8988T (cell line): Measurements from ENCODE around the gene NLGN4X.

Experiments used
- DNase-seq: peaks from one replicate; pipeline ENCODE4 v3.0.0; 2011

NLGN4X gene

DNA sequence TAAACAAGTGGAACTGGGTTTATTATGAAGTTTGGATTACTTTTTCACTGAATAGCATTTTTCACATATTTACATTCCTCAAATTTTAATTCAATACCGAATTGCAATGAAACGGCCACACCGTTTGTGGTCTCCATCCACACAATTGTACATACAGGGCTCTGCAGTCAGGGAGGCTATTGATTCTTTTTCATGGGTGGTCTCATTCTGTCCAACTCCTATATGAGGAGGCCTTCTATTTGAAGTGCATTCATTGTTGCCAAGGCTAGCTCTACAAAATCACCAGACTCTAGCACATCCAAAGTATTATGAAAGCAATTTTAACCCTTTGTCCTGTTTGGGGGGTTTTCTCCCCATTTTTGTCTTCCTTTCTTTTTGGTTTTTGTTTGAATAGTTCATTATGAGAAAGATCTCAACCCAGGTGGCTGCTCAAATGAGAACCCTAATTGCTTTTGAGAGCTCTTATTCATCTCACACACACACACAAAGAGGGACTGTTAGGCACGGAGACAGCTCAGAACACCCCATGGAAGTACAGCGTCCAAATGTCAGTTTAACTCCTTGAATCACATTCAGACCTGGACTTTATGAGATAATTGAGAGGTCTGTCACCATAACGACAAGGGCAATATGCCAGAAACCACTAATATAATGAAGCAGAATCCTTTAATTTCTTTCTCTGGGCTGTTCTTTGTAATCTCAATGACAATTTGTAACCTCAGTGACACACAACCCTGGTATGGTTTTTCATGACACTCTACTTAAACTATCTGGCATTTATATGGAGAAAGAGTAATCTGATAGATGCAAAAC lies 79.4 kb downstream of the NLGN4X start:
- DNase-seq, result no peak

DNA sequence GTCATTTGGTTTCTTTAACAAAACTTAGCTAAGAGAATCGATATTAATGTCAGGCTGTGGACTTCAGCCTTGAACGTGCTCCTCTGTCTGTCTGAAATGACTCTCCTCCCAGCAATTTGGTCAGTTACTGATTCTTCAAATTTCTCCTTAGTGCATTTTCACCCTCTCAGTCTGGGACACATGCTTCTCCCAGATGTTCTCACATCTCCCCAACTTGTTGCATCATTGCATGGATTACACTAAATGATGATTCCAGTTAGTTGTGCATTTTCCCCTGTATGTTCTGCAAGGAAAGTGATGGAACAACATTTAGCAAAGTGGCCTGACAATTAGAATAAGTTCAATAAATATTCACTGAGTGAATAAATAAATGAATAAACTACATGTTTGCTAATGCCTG lies 94.4 kb downstream of the NLGN4X start:
- no peak for DNase-seq

DNA sequence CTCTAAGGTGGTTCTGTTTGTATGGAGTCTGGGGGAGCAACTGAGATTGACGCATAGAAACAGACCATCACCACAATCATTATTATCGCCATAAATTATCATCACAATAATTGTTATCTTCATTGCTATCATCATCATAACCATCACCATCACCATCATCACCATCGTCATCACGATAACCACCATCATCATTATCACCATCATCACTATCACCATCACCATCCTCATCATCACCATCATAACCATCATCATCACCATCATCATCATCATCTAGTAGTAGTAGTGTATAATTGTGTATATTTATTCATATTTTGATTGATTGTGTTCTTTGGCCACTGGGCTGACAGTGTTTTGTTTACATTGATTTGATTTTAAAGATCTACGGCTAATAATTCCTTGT lies 95.7 kb downstream of the NLGN4X start:
- no peak for DNase-seq

DNA sequence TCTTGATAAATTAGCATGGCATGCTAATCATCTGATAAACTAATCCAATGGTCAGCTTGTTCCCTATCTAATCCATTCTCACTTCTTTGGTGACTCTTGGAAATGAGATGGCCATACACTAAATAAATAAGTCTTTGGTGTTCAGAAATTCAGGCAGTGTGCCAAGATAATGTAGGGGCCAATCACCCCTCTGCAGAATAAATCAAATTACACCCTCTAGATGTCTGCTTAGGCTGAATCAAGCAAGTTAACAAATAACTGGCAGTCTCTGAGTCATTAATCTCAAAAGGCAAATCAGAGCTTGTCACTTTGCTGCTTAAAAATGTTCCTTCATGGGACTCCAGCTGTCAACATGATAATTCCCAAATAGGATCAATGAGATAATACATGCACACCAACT lies 97.4 kb downstream of the NLGN4X start:
- DNase-seq, result no peak

DNA sequence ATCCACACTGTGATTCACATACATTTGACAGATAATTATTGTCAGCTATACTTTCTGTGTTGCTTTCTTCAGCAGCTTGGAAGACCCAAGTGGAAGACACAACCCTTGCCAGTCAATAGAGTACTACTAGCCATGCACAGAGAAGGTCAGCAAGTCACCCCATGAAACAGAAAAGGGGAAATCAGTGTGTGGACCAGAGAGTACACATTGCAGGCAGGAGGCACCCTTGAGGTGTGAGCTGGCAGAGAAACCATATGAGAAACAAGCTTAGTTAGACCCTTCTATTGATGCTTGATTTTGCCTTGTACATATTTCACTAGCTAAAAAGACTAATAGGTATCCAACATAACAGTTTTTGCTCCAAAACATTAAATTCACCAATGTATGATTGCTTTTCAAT lies 99.5 kb downstream of the NLGN4X start:
- DNase-seq, result no peak

DNA sequence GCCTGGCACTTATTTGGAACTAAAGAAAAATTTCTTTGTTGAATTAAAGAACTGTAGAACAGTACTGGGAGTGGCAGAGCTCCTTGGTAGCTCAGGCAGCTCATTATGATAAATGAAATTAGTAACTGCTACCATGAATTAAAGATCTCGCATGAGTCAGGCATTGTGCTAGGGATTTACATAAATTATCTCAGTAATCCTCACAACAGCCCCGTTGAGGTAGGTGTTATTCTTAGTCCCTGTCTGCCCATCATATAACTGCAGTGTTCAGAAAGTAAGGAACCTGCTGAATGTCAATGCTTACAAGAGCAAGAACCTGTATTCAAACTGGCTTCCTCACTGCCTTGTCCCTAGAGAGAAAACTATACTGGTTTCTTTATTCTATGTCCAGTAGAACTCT lies 108.3 kb downstream of the NLGN4X start:
- no peak for DNase-seq

DNA sequence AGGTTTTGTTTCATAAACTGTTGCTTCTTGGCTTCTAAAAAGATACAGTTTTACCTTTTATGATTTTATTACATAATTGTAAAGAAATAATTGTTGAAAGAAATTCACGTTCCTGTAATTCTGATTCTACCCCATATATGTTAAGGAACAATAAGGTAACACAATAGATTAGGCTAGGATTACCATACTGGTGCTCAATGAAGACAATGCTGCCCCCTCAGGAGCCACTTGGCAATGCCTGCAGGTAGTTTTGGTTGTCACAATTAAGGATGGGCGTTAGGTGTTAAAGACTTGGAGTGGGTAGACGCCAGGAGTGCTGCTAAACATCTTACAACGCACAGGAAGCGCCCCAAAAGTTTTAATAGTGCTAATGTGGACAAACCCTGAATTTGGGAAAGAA lies 133.2 kb downstream of the NLGN4X start:
- DNase-seq, result no peak

DNA sequence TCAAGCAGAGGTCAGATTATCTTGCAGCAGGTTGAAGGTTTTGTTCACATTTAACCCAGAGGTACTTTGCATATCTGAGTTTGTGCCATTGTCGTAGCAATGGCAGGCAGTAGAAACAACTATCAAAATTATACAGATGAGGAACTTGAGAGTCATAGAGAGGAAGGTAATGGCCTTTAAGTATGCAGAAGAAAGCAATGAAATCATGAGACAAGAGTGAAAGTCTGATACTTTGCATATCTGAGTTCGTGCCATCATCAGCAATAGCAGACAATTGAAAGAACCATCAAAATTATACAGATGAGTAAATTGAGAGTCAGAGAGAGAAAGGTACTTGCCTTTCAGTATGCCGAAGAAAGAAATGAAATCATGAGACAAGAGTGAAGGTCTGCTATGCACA lies 154.1 kb downstream of the NLGN4X start:
- no peak for DNase-seq

DNA sequence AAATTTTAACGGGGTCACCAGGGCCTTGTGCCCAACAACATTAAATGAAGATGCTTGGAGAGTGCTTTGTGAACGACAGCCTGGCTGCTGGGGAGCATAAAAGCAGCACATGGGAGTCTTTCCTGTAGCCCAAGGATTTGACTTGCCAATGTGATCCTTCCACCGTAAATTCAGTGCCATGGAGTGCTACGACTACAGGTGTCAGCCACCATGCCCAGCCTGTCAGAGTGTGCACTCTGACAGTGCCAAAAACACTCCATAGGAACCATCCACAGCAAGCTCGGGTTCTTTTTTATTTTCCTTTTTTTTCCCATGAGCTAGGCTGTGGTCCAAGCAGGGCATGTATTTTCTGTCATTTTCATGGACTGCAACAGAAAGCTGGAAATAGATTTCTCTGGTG lies 156.9 kb downstream of the NLGN4X start:
- no peak for DNase-seq

DNA sequence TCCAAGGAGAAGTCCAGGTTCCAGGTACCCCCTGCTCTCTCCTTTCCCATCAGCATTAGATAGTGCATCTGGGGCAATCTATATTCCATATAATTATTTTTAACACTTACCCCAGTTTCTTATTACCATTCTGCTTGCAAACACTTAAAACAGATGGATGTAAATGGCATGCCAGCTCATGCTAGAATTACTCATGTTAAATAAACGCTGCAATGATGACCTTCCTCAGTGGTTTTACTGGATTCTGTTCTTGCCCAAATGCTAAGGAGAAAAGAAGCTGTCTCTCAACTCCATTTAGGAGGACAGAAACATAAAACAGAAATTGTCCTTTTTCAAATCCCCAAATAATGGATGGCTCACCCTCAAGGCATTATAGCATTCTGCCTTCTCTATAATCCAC lies 161.1 kb downstream of the NLGN4X start:
- no peak for DNase-seq

DNA sequence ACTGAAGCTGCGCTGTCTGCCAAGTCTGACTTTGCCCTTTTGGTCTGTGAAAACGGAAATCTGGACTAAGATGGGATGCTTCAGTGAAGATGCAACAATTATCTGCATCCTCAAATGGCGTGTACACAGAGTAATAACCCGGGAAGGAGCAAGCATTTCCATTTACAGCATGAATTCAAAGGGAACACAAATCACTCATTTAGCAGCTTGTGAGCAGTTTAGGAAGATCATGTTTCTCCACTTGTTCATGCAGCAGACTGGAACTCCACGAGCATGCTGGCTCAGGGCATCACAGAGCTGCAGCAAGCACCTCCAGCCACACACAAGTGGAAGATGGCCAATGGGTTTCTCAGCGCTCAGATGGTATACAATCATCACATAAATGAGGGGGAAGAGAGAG lies 175.5 kb downstream of the NLGN4X start:
- no peak for DNase-seq

DNA sequence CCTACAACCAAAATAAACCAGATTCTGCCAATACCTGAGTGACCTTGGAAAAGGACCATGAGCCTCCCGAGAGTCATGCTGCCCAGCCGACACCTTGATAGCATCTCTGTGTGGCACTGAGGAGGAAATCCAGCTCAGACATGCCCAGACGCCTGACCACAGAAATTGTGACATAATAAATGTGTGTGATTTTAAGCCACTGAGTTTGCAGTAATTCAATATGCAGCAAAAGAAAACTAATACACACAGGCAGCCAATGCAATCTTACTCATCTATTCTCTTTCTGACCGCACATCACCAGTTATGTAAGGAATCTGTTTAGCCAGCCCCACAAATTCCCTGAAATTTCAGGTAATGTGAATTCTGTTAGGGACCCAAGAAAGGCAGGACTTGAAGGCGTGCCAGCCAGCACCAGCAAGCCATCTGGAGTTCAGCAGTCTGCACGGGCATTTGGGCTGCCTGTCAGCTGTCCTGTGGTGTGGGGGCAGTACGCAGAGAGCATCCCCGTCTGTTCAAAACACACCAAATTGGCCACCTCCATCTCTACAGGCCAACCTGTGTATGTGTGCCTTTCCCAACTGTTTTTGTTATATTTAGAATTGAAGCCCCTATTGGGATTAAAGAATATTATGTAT lies 176.4 kb downstream of the NLGN4X start:
- no peak for DNase-seq

DNA sequence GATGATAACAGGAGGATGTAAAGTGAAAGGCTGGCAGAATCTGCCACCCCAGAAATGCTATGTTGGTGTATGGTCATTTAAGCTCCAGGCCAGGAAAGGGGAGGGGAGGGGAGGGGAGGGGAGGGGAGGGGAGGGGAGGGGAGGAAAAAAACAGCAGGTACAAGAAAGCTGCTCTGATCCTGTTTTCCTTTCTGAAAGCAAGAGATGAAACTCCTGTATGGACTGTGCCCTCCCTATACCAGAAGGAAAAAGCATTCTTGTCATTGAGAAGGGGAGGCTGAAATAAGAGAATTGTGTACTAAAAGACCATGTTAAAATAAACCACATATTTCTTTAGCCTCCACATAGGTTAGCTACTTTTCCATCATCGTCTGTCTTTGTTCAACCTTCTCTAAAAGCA lies 179.5 kb downstream of the NLGN4X start:
- no peak for DNase-seq

DNA sequence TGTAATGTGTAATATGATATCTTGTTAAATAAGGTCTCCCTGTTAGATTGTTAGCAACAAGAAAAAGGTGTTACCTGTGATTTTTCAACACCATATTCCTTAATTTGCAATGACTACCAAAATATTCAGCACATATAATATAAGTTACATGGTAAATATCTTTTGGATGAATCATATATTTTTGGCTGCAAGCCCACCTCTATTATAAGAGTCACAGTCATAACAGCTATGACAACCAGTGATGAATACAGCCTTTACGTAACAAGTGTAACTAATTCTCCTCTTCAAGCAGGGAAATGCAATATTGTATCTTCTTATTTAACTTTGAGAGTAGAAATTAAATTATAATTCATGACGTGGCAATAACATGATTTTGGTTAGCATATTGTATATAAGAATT lies 187.0 kb downstream of the NLGN4X start:
- no peak for DNase-seq

DNA sequence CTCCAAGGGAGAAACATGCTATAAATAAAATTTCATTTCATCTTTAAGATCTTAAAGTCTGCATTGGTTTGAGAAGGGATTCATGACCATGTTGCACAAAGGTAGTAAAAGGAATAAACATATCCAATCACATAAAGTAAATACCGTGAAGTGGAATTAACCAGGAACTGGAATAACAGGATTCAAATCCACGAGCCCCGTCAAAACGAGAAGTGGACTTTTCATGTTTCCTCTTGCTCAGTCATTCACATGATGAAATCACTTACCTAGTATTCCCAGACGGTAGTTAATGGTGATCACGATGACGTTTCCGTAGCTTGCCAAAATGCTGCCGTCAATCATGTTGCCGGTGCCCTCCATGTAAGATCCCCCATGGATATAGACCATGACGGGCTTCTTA lies 199.7 kb downstream of the NLGN4X start:
- DNase-seq, result no peak

DNA sequence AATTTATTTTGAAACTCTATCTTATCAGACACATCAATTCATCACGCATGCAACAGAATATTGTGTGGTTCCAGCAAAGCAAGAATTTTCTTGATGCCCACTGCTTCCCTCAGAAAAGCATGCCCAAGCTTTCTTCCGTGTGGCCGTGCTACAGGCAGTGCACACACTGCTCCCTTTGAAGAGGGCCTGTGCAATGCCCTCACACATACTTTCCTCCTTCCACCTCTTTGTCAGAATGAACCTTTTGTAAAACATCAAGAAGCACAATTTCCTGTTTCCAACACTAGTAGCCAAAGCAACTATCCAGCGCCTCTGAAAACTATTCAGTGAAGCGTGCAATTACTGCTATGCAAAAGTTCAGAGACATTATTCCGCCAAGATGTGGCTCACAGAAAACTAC lies 201.7 kb downstream of the NLGN4X start:
- no peak for DNase-seq

DNA sequence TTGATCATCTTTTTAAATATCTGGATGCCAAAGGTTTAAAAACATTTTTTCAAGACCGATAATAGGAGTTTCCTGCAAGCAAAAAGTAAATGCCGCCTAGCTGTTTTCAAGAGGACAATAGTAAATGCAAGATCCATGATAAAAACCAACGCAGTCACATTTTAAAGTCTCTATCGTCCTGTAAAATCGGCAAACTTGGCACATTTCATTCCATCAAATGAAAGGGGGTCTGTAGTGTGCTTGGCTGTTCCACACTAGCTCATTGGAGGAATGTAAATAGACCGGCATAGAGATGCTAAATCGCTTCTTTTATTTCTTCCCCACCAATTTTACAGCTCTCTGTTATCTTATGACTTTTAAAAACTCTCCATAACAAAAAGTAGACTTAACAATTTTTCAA lies 202.2 kb downstream of the NLGN4X start:
- no peak for DNase-seq

DNA sequence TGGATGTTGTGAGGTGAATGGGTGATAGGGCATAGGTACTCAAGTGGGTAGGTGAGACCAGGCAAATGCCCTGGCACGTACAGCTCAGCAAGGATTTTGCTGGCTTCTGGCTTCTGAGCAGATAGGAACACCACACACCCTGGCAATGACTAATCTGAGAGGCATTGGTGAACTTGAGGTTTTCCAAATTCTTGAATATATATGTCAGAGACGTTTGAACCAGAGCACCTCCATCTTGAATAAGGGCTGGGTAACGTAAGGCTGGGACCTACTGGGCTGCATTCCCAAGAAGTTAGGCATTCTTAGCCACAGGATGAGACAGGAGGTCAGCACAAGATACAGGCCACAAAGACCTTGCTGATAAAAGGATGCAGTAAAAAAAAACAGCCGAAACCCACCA lies 204.5 kb downstream of the NLGN4X start:
- no peak for DNase-seq

DNA sequence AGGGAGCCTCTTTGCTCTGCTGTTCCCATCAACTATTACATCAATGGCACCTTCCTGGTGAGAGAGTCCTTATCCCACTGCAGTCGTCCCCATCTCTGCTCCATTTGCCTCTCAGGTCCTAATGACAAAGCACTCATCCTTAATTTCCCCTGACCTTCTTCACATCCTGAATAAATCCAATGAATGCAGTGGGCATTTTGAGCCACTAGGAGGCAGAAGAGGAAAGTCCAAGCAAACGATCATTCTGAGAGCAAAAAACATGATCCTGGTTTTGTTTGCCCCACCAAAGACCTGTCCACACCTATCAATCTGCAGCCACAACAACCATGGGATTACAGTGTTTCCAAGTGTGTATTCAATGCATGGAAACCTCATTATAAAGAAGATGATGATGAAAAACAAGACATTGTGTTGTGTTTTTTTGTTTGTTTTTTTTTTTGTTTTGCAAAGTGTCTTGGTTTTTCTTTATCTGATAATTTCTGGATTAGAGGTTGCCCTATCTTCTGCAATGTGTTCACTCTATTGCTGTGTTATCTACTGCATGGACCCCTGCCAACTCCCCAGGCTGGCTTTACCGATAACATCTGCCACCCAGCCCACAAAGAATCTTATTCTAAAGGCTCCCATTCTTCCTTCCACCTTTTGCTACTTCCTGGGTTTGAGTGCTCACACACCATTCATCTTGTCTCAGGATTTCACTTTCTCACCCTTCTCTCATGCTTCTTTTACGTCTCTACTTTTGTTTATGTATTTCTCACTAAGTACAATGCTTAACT lies 207.2 kb downstream of the NLGN4X start:
- DNase-seq, result no peak

DNA sequence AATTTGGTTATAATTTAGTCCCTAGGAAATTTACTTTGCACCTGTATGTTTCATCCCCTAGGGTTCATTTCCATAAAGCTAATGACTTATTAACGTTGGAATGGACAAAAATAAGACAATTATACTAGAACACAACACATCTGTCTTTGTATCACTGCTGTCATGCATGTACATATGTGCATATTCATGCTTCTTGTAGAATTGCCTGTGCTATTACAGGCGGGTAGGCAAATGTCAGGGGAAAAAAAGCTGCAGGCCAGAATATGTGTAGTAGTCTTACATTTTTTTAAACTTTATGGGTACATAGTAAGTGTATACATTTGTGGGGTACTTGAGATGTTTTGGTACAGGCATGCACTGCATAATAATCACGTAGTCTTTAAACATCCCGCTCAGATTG lies 209.6 kb downstream of the NLGN4X start:
- no peak for DNase-seq

DNA sequence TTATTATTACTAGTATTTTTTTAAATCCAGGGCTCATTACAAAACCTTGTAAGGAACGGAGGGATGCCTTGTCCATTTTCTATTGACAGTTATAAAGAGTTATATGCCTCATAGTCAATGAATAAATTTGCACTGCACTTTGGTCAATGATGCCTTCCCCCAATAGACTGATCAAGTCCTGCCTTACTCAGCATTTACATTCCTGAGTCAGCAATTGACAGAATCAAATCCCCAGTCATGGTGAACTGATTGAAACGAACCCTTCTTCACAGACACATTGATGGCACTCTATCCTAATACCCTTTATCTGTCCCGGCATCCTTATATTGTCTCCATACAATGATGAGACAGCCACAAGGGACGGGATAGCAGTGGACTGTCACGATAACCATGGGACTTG lies 213.2 kb downstream of the NLGN4X start:
- DNase-seq, result no peak

DNA sequence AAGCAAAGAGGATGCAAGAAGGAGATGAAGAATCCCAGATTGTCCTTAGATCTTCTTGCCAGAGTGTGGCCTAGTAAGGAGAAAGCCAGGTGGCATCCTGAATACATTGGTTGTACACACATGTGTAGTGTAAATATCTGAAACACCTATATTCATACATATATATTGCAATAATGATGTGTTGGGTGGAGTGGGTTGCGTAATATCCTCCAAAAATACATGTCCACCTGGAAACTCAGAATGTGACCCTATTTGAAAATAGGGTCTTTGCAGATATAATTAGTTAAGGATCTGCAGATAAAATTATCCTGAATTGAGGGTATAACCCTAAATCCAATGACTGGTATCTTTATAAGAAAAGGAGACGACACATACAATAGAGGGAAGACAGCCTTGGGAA lies 216.3 kb downstream of the NLGN4X start:
- DNase-seq, result no peak

DNA sequence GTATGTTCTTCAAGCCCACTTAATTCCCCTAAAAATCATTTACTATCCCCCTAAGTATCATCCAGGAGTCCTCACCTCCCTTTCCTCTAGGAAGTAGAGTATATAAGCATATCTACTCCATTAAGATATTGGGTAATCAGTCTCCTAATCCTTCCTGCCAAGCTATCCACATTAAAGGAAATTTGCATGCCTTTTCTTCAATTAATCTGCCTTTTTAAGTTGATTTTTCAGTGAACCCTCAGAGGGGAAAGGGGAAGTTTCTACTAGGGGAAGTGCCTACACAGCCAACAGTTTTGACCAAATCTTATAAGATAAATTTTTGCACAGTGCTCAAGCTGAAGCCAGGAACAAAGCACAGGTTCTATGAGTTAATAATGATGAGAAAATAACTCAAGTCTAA lies 222.8 kb downstream of the NLGN4X start:
- DNase-seq, result no peak

DNA sequence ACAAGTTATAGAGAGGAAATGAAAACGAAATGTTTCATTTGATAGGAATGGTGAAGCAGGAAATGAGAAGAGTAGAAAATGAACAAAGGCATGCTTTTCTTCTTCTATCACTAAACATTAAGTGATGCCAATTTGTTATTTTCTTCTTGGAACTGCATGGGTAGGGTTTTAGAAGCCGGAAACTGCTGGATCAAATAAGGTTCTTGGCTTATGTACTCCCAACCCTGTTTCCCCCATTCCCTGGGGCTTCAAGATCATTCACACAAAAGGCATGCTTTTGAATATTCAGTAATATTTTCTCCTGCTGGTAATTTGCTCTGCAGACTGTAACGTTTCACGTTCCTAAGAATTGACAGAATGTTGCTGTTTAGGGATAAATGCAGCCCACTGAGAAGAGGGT lies 224.1 kb downstream of the NLGN4X start:
- no peak for DNase-seq
